Fibroblast of skin of back (primary cell): ENCODE data around the gene KIFBP. TPM values are rescaled to one million over a fixed set of nuclear protein-coding genes. Genes with fewer than 3 reads are reported as not detected.
"Not testable (repeated sequence)": the region's sequence is repeated elsewhere in the genome, so short reads cannot be mapped to it uniquely, and the experiment has no call there.

Experiments
- DNase-seq: peaks from one replicate; pipeline ENCODE4 v3.0.0-alpha.2; 2013
- polyA plus RNA-seq, 2 experiments: library from polyadenylated mRNA; unstranded; fragments of 120-200 nt; gene quantifications; one replicate each; pipeline ENCODE4 v1.2.1, GENCODE V29; 2013; ENCODE audit not compliant: insufficient read length in 2 of 2

Gene KIFBP
- polyA plus RNA-seq (2013, experiment 1 of 2; ENCODE audit: insufficient read length) = 43.7 TPM
- polyA plus RNA-seq (2013, experiment 2 of 2; ENCODE audit: insufficient read length) = 32.9 TPM

GRCh38 chr10:68988530-68989316 lies at the start of gene KIFBP:
Gene KIFBP (plus strand): TSS chr10:68988803. CDS start chr10:68988833, 30 bp downstream.
- DNase-seq = peak; percentile 99

DNA sequence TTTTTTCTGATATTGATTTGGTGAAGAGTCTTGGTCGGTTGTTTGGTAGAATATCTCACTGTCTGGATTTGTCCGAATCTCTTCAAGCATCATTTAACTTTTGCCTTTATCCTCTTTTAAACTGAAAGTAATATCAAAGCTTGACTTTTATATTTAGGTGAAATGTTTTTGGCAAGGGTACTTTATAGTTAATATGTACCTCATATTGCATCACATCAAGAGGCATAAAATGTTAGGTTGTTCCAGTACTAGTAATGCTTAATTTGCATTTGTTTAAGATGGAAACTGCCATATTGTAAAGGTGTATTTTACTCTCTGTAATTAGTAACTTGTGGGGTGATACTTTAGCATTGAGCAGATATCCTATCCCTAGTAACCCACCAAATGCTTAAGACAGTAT lies 49.7 kb upstream of the KIFBP start:
- DNase-seq = no peak

GRCh38 chr10:68940917-68941316 lies 47.7 kb upstream of the KIFBP start:
- not testable (repeated sequence) for DNase-seq

GRCh38 chr10:68950598-68950997 lies 38.0 kb upstream of the KIFBP start:
- DNase-seq = no peak

- DNase-seq = no peak
Observed at GRCh38 chr10:68954904-68955303, 33.7 kb upstream of the KIFBP start.

DNA sequence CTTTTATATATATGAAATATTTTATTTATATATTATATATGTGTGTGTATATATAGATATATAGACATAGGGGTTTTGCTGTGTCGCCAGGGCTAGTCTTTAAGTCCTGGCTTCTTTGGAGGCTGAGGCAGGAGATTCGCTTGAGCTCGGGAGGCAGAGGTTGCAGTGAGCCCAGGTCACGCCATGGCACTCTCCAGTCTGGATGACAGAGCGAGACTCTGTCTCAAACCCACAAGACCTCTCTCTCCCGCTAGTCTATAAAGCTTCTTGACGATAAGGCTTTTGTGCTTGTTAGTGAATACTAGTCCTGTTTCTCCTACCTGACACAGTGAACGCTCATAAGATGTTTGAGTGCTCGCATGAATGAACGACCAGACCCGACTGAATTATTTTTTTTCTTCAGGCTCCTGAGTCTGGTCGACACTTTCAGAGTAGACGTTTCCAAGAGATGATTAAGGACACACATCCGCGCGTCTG lies 33.2 kb upstream of the KIFBP start:
- no peak for DNase-seq

DNA sequence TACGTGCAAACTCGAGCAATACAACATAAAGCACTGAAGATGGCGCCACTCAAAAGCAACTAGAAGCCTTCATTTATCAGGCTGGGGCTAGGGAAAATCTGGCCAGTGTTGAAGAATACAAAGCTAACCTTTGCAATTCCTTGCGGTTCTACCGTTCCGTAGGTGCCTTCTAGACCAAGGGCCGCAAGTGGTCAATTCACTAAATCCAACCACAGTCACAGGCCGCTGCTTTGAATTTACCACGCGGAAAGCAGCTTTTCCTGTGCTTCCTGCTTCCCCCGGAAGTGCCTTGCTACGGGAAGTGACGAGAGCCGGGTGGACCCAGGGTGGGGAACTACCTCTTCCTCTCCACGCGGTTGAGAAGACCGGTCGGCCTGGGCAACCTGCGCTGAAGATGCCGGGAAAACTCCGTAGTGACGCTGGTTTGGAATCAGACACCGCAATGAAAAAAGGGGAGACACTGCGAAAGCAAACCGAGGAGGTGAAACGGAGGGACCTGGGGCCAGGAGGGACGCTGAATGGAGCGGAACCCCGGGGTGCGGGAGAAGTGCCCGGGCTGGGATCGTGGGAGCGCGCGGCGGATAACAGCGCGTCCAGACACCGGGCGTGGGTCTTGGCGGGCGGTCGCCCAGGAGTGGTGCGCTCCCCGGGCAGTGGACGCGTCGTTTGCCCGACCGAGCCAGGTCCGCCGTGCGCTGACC lies 32.6 kb upstream of the KIFBP start, which contains the start of gene DDX21:
Gene DDX21 (plus strand): TSS at position 339 of the 701 bp plus-strand sequence. CDS start 56 bp downstream, at position 395.
- DNase-seq = peak; percentile 92

DNA sequence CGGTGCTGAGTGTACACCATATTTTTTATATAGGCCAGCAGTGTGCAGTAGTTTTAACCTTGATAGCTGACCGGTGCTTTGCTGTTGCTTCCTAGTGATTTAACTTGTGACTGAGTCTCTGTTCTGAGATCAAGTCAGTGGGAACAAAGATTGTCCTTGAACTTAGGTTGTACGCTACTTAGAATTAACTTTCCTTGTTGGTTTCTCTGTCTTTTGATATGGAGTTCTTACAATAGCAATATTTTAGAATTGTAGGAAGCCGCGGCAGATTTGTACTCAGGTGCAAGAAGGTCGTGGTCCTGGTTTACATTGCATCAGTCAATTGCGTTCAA lies 31.4 kb upstream of the KIFBP start:
- DNase-seq = no peak

DNA sequence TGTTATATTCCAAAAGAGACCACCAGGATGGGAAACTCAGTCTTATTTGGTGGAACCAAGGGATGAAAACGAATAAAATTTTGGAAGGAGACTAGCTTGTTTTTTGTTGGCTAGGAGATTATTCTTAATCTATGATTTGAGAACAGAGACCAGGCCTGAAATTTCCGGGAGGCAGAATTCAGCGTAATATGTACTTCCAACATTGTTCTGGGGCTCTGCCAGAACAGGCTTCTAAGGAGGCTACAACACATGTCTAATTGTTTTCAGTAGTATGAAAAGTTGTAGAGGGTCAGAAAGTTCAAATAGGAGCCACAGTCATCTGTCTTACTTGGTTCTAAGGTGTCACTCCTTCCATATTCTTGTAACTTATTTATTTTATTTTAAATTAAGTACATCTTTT lies 30.9 kb upstream of the KIFBP start:
- DNase-seq = peak; percentile 1

DNA sequence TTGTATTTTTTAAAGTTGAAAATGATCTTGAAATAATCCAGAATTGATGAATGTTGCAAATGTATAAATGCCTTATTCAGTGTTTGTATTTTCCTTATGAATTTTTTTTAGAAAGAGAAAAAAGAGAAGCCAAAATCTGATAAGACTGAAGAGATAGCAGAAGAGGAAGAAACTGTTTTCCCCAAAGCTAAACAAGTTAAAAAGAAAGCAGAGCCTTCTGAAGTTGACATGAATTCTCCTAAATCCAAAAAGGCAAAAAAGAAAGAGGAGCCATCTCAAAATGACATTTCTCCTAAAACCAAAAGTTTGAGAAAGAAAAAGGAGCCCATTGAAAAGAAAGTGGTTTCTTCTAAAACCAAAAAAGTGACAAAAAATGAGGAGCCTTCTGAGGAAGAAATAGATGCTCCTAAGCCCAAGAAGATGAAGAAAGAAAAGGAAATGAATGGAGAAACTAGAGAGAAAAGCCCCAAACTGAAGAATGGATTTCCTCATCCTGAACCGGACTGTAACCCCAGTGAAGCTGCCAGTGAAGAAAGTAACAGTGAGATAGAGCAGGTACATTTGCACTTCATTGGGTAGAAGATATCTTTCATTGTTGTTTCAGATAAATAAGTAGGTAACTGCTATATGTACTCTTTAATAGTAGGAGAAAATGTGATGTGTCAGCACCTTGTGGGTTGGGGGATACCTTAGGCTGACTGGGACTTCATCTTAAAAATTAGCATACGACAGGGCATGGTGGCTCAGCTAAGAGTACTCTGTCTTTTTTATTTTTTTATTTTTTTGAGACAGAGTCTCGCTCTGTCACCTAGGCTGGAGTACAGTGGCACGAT lies 28.7 kb upstream of the KIFBP start:
- no peak for DNase-seq

GRCh38 chr10:68963151-68963550 lies 25.5 kb upstream of the KIFBP start:
- no peak for DNase-seq

DNA sequence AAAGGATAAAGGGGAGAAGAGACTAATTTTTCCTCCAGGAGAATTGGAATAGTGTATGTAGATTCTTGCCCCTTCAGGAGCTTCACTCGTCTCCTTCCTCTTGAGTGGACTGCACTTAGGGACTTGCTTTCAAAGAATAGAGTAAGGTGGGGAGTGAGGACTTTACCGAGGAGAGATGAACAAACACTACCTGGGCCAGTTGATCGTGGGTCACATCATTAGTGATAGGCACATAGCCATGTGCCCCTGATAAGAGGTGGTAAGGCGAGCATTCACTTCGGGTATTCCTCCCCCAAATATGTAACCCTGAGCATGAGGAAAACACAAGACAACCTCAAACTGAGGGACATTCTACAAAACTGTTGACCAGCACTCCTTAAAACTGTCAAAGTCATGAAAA lies 14.6 kb upstream of the KIFBP start:
- no peak for DNase-seq

DNA sequence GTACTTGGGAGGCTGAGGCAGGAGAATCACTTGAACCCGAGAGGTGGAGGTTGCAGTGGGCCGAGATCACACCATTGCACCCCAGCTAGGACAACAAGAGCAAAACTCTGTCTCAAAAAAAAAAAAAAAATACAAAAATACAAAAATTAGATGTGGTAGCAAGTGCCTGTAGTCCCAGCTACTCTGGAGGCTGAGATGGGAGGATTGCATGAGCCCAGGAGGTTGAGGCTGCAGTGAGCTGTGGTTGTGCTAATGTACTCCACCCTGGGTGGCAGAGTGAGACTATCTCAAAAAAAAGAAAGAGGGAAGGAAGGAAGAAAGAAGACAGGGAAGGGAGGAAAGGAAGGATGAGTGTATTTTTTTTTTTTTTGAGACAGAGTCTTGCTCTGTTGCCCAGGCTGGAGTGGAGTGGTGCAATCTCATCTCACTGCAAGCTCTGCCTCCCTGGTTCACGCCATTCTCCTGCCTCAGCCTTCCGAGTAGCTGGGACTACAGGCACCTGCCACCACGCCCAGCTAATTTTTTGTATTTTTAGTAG lies 12.6 kb upstream of the KIFBP start:
- DNase-seq = not testable (repeated sequence)

GRCh38 chr10:68979738-68980137 lies 8.9 kb upstream of the KIFBP start:
- DNase-seq = not testable (repeated sequence)

- no peak for DNase-seq
Observed at GRCh38 chr10:68981074-68981473, 7.5 kb upstream of the KIFBP start.

GRCh38 chr10:68982389-68982788 lies 6.2 kb upstream of the KIFBP start:
- DNase-seq = no peak

DNA sequence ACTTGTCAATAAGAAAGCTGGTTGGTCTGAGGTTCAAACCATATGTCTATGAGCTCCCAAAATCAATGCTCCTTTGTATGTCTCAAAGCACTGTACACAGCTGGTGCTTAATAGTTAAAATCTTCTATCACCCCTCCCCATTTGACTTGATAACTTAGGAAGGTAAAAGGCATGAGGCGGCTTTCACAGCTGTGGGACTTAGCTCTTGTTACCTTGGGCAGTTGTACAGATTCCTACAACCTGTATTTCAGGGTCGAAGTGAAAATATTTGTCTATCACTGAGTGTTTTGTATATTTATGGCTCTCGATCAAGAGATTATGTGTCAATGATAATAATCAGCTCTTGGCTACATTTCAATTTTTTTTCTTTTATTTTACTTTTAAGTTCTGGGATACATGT lies 992 bp upstream of the KIFBP start:
- no peak for DNase-seq

DNA sequence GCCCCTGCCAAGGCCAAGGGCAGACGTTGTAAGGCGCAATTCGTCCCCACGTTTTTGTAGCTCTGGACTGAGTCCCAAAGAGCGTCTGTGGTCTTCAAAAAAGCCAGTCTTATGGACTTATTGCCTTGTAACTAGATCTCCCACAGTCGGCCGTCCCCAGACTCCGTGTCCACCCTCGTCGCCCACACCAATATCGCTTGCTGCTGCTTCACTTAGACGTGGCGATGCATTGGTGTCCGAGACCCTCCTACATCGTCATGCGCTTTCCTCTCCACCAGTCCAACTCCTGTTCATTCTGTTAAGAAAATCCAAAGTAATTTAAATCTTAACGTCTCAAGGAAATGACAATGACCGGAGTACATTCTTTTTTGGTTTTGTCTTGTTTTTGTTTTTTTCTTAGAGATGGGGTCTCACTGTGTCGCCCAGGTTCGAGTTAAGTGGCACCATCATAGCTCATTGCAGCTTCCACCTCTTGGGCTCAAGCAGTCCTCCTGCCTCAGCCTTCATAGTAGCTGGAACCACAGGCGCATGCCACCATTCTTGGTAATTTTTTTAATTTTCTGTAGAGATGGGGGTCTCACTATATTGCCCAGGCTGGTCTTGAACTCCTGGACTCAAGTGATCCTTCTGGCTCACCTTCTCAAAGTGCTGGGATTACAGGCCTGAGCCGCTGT lies 851 bp downstream of the KIFBP start:
- peak; percentile 21 for DNase-seq

DNA sequence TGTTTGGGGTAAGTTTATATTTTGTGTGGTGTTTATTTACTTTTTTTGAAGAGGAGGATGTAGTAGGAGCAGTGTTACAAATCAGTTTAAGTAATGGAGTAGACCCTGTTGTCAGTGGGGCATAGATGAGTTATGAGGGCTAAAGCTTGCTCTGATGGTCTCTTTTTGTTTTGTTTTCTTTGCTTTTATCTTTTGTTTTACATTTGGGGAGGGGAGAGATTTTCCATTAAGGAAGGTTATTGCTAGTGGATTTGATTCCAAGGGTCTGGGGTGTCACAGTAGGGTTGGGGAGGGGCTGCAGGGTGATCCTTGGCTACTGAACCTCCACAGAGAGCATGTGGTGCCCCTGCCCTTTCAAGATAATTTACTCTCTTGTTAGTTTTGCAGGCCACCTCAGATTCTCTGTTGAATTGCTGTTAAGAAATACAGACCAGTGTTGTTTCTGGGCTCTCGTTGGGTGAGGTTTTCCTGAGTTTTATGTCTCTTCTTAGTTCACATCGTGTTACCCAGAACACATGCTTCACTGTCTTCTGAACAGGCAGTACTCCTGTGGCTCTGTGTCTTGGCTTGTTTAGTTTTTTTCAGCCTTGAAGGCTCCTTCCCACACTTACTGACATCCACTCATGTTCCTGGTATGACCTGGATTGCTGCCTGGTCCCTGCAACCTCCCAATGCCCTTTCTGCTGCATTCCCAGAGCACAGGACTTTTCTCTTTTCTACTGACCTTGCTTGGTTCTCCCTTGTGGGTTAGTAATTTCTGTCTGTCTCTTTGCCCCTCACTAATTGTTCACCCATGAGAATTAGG lies 4.2 kb downstream of the KIFBP start:
- DNase-seq = peak; percentile 86

- DNase-seq = no peak
Observed at GRCh38 chr10:68997211-68997610, 8.6 kb downstream of the KIFBP start.

DNA sequence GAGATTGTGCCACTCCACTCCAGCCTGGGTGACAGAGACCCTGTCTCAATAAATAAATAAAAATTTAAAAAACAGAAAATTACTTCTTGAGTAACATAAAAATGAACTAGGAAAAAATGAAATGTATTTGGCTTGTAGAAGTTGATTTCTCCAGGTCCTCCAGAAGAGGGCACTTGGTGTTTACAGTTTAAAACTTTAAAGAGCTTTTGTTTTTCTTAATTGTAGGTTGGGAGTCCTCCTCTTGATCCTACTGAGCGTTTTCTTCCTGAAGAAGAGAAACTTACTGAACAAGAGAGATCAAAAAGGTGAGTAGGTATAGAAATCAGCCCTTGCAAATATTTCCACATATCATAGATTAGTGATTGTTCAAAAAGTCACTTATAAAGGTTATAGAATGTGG lies 16.2 kb downstream of the KIFBP start:
- peak; percentile 36 for DNase-seq
